ENCODE results near the gene YPEL1.
"Not testable (repeated sequence)": the region's sequence is repeated elsewhere in the genome, so short reads cannot be mapped to it uniquely, and the experiment has no call there.

The YPEL1 gene

DNA sequence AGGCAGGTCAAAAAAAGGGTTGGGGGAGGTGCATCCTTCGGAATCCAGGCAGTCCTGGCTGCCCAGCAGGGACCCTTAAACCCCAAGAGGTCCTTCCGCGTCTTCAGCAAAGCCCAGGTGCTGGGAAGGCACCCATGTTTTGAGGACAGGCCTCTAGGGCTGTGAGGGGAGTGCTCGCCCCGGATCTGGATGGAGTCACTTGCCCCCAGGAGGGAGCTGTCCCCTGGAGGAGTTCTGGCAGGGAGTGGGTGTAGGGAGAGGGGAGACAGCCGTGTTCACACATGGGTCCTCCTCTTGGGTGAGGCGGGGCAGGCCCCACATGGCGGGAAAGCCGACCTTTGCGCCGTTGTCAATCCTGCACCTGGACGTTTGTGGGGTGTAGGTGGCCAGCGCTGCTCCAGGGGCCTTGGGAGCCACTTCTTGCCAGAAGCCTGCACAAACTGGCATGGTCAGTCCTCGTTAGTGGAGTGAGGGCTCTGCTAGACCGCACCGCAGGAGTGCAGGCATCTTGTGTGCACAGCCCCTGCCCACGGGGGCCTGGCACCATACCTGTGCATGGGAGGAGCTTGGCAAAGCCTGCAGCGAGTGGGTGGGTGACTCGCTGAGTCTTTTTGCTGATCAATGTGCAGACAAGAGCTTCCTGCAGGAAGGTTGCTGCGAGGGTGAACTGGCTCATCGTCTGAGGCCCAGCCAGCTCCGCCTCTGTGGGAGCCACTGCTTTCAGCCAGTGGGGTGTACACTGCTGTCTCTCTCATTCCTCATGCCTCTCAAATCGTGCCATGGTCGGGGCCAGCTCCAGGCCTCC, 53.8 kb downstream of the YPEL1 start:
- no peak for DNase-seq

DNA sequence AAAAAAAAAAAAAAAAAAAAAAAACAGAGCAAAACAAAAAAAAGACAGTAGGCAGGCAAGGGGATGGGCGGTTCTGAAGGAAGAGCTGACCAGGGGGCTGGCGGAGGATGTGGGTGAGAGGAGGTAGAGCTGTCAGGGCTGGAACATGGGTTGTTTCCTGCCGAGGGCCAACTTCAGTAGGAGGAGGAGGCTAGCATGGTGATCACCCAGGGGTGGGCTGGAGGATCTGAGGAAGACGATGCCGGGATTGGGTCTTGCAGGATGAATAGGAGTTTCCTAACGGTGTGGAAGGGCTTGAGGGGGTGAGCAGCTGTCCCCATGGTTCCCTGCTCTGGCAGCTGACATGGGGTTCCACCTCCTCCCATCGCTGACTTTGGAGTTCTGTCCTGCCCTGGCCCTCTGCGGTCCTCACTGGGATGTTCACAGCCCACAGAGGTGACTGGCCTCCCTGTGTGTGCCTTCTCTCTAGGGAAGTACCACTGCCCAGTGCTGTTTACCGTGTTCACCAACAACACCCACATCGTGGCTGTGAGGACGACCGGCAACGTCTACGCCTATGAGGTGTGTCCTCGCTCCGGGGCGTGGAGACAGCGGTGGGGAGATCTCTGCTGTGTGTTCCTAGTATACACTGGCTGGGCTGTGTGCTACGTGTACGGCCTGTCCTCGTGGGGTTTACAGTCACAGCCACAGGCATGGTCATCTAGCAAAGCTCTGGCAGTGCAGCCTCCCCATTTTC, 54.6 kb downstream of the YPEL1 start:
- DNase-seq = no peak

DNA sequence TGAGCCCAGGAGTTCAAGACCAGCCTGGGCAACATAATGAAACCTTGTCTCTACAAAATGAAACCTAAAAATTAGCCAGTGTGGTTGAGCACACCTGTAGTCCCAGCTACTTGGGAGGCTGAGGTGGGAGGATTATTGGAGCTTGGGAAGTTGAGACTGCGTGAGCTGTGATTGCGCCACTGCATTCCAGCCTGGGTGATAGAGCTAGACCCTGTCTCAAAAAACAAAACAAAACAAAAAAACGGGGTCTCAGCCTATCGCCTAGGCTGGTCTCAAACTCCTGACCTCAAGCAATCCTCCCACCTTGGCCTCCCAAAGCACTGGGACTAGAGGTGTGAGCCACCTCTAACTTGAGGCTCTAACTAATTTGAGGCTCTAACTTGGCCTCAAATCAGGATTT, 56.2 kb downstream of the YPEL1 start:
- no peak for DNase-seq

DNA sequence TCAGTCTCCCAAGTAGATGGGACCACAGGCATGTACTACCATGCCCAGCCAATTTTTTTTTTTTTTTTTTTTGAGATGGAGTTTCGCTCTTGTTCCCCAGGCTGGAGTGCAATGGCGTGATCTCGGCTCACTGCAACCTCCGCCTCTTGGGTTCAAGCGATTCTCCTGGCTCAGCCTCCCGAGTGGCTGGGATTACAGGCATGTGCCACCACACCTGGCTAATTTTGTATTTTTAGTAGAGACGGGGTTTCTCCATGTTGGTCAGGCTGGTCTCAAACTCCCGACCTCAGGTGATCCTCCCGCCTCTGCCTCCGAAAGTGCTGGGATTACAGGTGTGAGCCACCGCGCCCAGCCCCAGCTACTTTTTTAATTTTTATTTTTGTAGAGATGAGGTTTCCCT, 56.8 kb downstream of the YPEL1 start:
- DNase-seq = not testable (repeated sequence)

DNA sequence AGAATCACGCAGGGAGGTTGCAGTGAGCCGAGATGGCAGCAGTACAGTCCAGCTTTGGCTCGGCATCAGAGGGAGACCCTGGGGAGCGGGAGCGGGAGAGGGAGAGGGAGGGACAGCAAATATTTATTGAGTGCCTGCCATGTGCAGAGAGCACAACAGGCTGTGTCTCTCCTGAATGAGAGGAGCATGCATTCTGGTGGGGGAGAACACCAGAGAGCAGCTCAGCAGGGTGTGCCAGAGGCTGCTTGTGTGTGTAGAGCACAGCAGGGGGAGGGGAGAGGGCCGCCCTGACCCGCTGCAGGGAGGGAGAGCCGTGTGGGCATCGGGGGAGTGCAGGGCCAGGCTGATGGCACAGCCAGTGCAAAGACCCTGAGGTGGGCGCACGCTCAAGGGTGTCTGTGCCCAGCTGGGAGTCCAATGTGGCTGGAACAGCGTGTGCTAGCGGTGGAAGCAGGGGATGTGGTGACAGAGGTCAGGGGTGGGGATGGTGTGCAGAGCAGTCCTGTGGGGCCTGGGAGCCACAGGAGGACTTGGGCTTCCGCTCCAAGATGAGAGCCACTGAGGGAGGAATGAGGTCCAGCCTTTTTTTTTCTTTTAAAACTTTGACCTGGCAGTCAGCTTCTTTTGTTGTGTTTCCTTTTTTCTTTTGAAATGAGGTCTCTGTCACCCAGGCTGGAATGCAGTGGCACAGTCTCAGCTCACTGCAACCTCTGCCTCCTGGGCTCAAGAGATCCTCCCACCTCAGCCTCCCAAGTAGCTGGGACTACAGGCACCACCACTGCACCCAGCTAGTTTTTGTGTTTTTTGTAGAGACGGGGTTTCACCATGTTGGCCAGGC, 57.8 kb downstream of the YPEL1 start:
- no peak for DNase-seq

DNA sequence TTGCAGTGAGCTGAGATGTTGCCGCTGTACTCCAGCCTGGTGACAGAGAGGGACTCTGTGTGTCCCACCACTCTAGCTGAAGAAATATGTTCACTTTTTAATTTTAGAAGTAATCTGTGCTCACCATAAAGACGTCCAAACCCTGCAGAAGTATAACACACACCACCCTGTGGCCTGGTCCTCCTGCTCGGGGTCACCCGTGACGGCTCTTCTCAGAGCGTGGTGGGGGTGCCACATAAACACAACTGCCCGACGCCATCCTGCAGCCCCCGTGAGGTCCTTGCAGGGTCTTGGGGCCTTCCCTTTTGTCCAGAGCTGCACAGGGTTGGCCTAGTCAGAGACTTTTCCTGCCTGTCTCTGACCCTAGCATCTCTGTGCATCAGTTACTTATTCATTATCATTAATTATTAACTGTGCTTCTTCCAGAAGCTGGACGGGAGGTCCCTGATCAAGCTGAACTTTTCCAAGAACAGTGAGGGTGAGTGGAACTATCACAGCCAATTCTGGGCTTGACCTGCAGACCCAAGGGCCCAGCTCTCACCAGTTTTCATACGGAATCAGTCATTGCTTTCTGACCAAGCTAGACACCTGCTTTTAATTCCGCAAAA, 60.9 kb downstream of the YPEL1 start:
- no peak for DNase-seq

DNA sequence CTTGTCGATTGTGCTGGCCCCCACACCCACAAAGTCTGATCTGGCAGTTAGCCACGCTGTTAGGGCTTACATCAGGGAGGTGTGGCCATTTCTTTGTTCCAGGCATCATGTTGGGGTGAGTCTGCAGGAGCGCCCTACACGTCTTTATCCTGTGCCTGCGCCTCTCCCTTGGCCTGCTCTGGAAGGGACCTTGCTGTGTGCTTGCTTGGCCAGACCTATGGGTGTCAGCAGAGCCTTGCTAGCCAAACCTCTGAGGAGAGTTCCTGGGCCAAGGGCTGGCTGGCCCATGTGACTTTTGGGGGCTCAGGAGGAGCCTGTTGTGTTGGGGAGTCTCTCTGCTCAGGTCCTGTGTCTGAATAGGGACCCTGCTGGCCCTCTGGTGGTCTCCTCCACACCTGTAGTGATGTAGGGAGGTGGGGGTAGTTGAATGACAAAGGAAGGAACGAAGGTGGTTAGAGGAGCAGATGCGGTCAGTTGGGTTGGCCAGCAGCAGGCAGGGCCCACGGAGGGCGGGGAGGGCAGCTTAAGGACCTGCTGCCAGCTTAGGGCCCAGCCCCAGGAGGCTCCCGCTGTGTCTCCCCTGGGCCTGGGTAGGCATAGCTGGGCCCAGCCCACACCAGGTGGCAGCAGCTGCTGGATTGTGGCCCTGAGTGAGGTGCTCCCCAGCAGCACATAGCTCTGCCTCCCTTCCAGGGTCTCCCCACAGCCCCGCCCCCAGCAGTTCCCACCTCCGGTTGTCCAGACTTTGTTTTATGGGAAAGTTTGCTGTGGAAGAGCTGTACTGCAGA, 61.9 kb downstream of the YPEL1 start:
- no peak for DNase-seq

DNA sequence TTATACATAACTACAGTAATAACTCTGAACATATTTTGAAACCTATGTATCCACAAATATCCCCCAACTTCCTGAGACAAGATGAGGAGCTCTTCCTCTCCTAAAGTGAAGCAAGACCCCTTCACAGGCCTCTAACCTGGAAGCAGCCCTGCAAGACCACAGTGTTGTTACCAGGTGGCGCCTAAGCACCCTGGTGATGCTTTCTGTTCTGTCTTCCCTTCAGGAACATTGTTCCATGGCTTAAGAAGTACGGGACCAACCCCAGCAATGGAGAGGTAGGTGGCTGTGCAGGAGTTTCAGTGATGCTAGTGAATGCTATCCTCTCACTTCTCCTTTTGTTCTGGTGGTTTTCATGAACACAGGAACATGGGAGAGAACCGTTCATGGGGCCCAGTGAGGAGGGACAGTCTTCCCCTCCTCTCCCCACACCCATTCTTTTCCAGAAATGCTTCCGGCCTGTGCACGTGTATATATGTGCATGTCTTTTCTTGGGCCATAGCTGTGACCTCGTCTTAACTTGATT, 63.4 kb downstream of the YPEL1 start:
- DNase-seq = no peak

DNA sequence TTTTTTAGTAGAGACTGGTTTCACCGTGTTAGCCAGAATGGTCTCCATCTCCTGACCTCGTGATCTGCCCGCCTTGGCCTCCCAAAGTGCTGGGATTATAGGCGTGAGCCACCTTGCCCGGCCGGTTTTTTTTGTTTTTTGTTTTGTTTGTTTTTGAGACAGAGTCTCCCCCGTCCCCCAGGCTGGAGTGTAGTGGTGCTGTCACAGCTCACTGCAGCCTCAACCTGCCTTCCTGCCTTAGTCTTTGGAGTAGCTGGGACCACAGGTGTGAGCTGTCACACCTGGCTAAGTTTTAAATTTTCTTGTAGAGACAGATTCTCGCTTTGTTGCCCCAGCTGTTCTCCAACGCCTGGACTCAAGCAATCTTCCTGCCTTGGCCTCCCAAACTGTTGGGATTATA, 66.6 kb downstream of the YPEL1 start:
- no peak for DNase-seq

DNA sequence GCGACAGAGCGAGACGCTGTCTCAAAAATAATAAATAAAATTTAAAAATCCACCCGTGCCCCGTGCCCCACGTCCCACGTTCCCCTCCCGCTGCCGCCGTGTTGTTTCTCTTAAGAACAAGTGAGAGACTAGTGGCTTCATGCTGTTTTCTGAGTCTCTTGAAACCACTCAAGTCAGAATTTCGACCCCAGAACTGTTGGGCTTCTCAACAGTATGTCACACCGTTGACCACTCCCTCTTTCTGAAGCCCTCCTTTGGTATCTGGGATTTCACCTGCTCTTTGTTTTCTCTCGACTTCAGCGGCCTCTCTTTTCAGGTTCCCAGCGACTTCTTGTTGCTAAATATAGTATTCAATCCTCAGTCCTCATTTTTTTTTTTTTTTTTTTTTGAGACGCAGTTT, 68.8 kb downstream of the YPEL1 start:
- no peak for DNase-seq

DNA sequence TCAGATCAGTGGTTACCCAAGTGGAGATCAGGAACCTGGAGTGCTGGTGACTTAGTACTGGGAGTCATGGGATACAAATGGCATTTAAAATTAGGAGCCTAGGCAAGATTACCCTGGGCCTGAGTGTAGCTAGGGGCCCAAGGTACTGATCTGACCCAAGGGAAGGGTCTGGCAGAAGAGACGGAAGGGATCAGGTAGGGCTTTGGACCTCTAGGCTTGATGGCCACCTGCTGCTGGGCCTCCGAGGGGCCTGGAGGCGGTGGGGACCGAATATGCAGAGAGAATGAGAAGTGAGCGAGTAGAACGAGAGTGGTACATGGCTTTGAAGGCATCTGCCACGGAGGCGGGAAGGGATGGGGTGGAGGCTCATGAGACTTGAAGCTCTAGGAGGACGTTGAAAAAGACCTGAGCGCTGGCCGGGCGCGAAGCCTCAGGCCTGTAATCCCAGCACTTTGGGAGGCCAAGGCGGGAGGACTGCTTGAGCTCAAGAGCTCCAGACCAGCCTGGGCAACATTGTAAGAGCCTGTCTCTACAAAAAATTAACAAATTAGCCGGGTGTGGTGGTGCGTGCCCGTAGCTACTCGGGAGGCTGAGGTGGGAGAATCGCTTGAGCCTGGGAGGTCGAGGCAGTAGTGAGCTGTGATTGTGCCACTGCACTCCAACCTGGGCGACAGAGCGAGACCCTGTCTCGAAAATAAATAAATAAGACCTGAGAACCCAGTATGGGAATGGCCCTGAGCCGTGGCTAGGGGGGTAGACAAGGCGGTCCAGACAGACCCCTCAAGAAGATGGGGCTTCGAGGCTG, 70.3 kb downstream of the YPEL1 start:
- no peak for DNase-seq

DNA sequence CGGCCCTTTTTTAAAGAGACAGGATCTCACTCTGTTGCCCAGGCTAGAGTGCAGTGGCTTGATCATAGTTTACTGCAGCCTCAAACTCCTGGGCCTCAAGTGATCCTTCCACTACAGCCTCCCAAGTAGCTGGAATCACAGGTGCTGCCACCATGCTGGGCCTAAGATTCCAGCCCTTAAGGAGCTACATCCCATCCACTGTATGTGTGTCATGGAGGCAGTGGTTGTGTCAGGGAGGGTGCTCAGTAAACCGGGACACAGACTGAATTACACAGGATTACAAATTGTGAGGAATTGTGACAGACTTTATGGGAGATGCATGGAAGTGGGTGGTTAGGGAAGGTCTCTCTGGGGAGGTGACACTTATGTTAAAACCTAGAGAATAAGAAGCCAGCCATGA, 71.9 kb downstream of the YPEL1 start:
- no peak for DNase-seq

DNA sequence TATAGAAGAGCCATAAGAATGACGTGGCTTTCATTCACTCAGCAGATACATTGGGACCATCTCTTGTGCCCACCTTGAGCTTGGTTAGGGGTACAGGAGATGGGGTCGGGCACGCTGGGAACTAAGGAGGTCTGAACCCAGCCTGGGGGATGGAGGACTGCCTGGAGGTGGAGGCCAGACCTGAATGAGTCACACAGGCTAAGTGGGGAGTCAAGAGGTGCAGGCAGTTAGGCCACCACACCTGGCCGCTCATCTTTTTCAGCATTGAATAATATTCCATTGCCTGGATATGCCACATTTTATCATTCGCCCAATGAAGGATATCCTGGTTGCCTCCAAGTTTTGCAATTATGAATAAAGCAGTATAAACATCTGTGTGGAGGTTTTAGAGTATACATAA, 73.6 kb downstream of the YPEL1 start:
- DNase-seq = no peak

DNA sequence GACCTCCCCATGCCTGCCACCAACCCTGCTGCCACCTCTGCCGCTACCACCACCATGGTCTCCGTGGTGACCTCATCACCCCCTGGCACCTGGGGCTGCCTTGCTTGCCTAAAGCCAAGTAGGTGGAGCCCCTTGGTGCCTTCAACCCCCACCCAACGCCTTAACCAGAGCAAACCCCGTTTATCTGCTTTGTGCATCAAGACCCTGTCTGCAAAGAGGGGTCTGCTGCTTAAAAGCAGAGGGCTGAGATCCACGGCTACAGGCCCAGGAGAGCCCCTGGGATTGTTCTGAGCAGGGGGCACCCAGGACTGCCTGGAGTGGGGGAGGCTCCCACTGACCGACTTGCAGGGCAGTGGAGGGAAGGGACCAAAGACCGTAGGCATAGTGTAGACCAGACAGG, 74.7 kb downstream of the YPEL1 start:
- DNase-seq = no peak

DNA sequence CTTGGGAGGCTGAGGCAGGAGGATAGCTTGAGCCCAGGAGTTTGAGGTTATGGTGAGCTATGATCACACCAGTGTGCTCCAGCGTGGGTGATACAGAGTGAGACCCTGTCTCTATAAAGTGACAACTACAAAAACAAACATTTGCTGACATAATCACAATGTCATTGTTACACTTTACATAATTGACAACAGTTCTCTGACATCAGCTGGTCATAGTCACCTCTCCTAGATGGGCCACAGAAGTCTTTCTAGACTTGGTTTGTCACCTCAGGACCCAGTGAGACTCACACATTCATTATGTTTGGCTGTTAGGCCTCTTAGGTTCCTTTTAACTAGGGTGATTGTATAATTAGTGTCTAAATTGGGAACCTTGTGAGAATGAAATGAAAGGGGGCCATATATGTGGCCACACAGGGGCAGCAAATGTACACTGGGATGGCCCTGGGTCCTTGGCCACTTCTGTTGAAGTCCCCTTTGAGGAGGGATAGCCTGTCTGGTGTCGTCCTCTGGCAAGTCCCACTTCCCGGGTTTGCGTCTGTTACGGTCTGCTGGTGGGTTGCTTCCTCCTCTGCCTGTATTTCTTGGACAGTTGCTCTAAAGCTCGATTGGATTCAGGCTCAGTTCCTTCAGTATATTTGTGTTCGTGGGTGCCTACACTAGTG, 75.6 kb downstream of the YPEL1 start:
- no peak for DNase-seq

DNA sequence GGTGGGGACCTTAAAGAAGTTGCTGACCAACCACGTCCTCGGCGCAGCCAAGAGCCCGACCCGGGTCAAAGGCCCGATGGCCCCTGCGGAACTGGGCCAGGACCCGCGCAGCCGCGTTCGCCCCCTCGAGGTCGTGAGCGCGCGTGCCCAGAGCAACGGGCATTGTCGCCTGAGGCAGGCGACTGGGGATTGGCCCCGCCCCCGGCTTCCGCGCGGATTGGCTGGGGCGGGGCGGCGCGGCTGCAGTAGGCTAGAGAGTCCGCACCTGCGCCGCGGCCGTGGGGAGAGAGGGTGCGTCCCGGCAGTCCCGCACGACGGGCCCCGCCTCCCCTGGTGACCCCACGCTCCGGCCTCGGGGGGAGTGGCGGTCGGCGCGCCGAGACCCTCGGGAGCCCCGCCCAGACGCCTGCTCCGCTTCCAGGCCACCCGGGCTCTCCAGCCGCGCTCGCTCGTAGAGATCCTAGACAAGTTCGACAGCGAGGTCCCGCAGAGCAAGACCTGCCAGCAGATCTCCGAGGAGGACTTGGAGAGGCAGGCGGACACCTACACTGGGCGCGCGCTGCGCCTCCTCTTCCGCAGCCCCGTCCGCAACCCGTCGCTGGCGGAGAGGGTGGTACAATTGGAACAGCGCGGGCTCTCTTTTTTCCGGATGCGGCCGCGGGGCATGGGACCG, 78.1 kb downstream of the YPEL1 start:
- peak; percentile 76 for DNase-seq

DNA sequence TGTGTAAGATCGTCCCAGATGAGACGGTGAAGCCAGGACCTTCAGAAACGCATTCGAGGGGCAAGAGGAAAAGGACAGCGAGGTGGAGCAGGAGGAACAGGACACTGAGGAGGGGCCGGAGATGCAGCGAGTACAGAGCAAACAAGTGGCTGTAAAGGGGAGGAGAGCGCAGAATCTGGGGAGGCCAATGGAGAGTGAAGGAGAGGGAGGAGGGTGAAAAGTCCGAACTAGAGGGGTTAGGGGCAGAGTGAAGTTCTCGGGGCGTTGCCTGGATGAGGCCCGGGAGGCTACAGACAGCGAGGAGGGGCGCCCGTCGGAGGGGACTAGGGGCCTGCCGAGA, 78.6 kb downstream of the YPEL1 start:
- no peak for DNase-seq

DNA sequence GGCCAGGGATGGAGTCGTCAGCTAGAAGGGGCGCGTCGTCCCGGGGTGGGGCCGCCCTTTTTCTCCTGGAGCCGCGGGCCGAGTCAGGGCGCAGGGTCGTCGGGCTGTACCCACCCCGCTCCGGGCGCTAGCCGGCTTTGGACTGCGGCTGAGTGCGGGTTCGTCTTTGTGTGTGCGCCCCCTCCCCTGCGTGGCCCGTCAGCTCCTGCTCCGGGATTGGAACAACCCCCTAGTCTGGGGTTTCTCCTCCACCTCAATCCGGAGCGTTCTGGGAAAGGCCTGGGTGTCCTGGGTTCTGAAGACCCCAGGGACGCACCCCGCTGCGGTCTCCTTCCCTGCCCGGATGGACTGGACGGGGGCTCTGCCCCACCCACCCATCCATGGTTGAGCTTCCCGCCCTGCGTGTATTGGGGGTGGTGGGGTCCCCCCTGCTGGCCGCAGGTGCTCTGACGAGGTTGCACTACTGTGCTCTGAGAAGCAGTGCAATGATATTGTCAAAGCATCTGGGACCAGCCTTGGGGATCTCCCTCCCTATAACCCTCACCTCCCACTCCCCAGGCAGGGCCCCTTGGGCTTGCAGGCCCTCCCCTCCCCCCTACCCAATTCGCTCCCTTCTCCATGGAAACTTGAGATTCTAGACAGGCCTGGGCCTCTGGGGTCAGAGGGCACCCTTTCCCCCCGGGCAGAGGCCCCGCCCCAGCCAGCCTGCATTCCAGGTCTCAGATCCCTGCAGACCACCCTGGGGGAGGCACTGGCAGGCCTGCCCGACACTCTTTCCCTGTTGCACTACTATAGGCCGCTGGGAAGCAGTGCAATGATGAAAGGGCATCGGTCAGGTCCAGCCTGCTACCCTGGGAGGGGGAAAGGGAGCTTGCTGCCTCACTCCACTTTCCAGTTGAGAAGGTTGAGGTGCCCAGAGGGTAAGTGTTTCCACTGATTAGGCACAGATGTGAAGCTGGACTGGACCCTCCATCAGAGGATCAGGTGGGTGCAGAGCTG, 82.7 kb downstream of the YPEL1 start:
- no peak for DNase-seq
